IMR-90 (cell line): ENCODE measurements around the gene VPS18. TPM values are rescaled to one million over a fixed set of nuclear protein-coding genes. Genes with fewer than 3 reads are reported as not detected.
A peak's percentile ranks its signal among the peaks of the same experiment; 100 is the strongest.

ENCODE experiments used
- ATAC-seq: fragments of 200-7000 bp; cut with Tn5 transposase; 2 replicates; pipeline ENCODE4 v1.9.1; 2020; ENCODE audit warnings: low read depth, mild to moderate bottlenecking, moderate library complexity
- BruUV-seq: library from RNA; stranded (reverse); fragments of 400-500 nt; replicated peaks from 2 replicates; lab custom pipeline; 2021; lab: Mats Ljungman, UMichigan
- CTCF ChIA-PET: fragments of 300-600 bp; formaldehyde crosslinking; extraction: SDS; loops from one replicate; lab custom pipeline; 2021; ENCODE audit warnings: antibody characterized with exemption; lab: Yijun Ruan, JAX
- POLR2A ChIA-PET: fragments of 300-600 bp; sonication (Branson Sonifier 250); formaldehyde crosslinking; loops from one replicate; lab custom pipeline; 2022; ENCODE audit warnings: antibody characterized with exemption; ENCODE audit not compliant: unreplicated experiment; lab: Charles Lee
- DNase-seq: peaks from one replicate; pipeline ENCODE4 v3.0.0; 2013
- H2AFZ ChIP-seq: replicated peaks from 2 replicates; pipeline ENCODE3; 2013; ENCODE audit warnings: low read length, mild to moderate bottlenecking; ENCODE audit not compliant: poor library complexity
- H2AK5ac ChIP-seq: 2 replicates; pipeline ENCODE4 v1.6.1; 2013; ENCODE audit warnings: low read depth, low read length, inconsistent platforms
- H2AK9ac ChIP-seq: replicated peaks from 2 replicates; pipeline ENCODE3; 2013; ENCODE audit warnings: mild to moderate bottlenecking, low read depth, low read length, moderate library complexity; ENCODE audit not compliant: poor library complexity
- H2BK120ac ChIP-seq: 2 replicates; pipeline ENCODE4 v1.6.1; 2013; ENCODE audit warnings: low read depth, low read length, inconsistent platforms
- H2BK15ac ChIP-seq: 3 replicates; pipeline ENCODE4 v1.6.1; 2013; ENCODE audit warnings: low read depth, low read length, inconsistent platforms
- H2BK20ac ChIP-seq: 2 replicates; pipeline ENCODE4 v1.6.1; 2013; ENCODE audit warnings: low read depth, mild to moderate bottlenecking, inconsistent platforms, low read length, moderate library complexity
- H2BK5ac ChIP-seq: 2 replicates; pipeline ENCODE4 v1.6.1; 2013; ENCODE audit warnings: mild to moderate bottlenecking, low read depth, low read length, inconsistent platforms; ENCODE audit not compliant: poor library complexity, severe bottlenecking
- H3K14ac ChIP-seq: replicated peaks from 2 replicates; pipeline ENCODE4 v1.6.1; 2013; ENCODE audit warnings: low read depth, low read length, inconsistent platforms
- H3K18ac ChIP-seq: 2 replicates; pipeline ENCODE4 v1.6.1; 2013; ENCODE audit warnings: low read depth, low read length, control low read depth
- H3K23ac ChIP-seq: 2 replicates; pipeline ENCODE4 v1.6.1; 2013; ENCODE audit warnings: low read depth, low read length, inconsistent platforms
- H3K27ac ChIP-seq: 2 replicates; pipeline ENCODE4 v1.5.1; 2013; ENCODE audit warnings: mild to moderate bottlenecking, control low read depth, low read length; ENCODE audit not compliant: insufficient read depth
- H3K27me3 ChIP-seq: 2 replicates; pipeline ENCODE4 v1.6.1; 2013; ENCODE audit warnings: low read length; ENCODE audit not compliant: control insufficient read depth, insufficient read depth
- H3K36me3 ChIP-seq: 2 replicates; pipeline ENCODE4 v1.6.1; 2013; ENCODE audit warnings: low read length, mixed read lengths; ENCODE audit not compliant: control insufficient read depth, insufficient read depth
- H3K4ac ChIP-seq: 2 replicates; pipeline ENCODE4 v1.6.1; 2013; ENCODE audit warnings: low read depth, low read length, inconsistent platforms
- H3K4me1 ChIP-seq: 2 replicates; pipeline ENCODE4 v1.6.1; 2013; ENCODE audit warnings: low read length, mixed read lengths; ENCODE audit not compliant: control insufficient read depth, insufficient read depth
- H3K4me2 ChIP-seq: 2 replicates; pipeline ENCODE4 v1.6.1; 2013; ENCODE audit warnings: low read depth, mild to moderate bottlenecking, control low read depth, low read length, moderate library complexity
- H3K4me3 ChIP-seq: 2 replicates; pipeline ENCODE4 v1.5.1; 2013; ENCODE audit warnings: low read depth, mild to moderate bottlenecking, control low read depth, low read length, moderate library complexity; ENCODE audit not compliant: insufficient read depth
- H3K56ac ChIP-seq: 2 replicates; pipeline ENCODE4 v1.6.1; 2013; ENCODE audit warnings: low read length, inconsistent platforms; ENCODE audit not compliant: insufficient read depth; ENCODE audit errors: extremely low read depth
- H3K79me1 ChIP-seq, 2 experiments: 2 replicates each; pipeline ENCODE4 v1.6.1; 2013; ENCODE audit warnings: low read length in 2 of 2, inconsistent platforms in 1 of 2, low read depth in 1 of 2
- H3K9ac ChIP-seq: 2 replicates; pipeline ENCODE4 v1.6.1; 2013; ENCODE audit warnings: low read depth, low read length, control low read depth
- H3K9me1 ChIP-seq: 2 replicates; pipeline ENCODE4 v1.6.1; 2013; ENCODE audit warnings: low read length, inconsistent platforms; ENCODE audit not compliant: insufficient read depth
- H3K9me3 ChIP-seq: 2 replicates; pipeline ENCODE4 v1.6.1; 2013; ENCODE audit warnings: low read length; ENCODE audit not compliant: control insufficient read depth, insufficient read depth
- H4K20me1 ChIP-seq: 2 replicates; pipeline ENCODE4 v1.6.1; 2013; ENCODE audit warnings: low read length, inconsistent platforms; ENCODE audit not compliant: insufficient read depth
- H4K5ac ChIP-seq: 2 replicates; pipeline ENCODE4 v1.6.1; 2013; ENCODE audit warnings: mild to moderate bottlenecking, low read depth, low read length, control low read depth
- H4K8ac ChIP-seq, 2 experiments: 2 replicates each; pipeline ENCODE4 v1.6.1; 2013; ENCODE audit warnings: low read depth in 2 of 2, low read length in 2 of 2, control low read depth in 1 of 2, inconsistent platforms in 1 of 2
- H4K91ac ChIP-seq: 2 replicates; pipeline ENCODE4 v1.6.1; 2013; ENCODE audit warnings: low read depth, low read length, inconsistent platforms; ENCODE audit not compliant: insufficient read depth
- MXI1 ChIP-seq: IDR thresholded peaks from 2 replicates; pipeline ENCODE4 v1.6.1; 2012; ENCODE audit warnings: low read depth, mild to moderate bottlenecking, low read length, moderate library complexity, borderline replicate concordance
- NFE2L2 ChIP-seq: fragments of 150-350 bp; IDR thresholded peaks from 2 replicates; pipeline ENCODE4 v1.6.1; 2016; ENCODE audit warnings: low read depth, mild to moderate bottlenecking, low read length
- POLR2A ChIP-seq: IDR thresholded peaks from 2 replicates; pipeline ENCODE4 v1.6.1; 2012; ENCODE audit warnings: mild to moderate bottlenecking, low read depth, low read length
- RCOR1 ChIP-seq: IDR thresholded peaks from 2 replicates; pipeline ENCODE4 v1.6.1; 2012; ENCODE audit warnings: mild to moderate bottlenecking, low read length, improper control_type of control experiment; ENCODE audit not compliant: insufficient replicate concordance
- SMC3 ChIP-seq: fragments of 150-350 bp; IDR thresholded peaks from 2 replicates; pipeline ENCODE4 v1.6.1; 2016; ENCODE audit warnings: low read depth, mild to moderate bottlenecking, antibody characterized with exemption, low read length, moderate library complexity
- WGBS, 2 experiments: methylation state at CpG; one replicate each; pipeline versions ENCODE4 v1.1.5 to v1.1.7; 2013; ENCODE audit warnings: missing lambda C conversion rate in 2 of 2; ENCODE audit not compliant: insufficient read length in 1 of 2; ENCODE audit errors: extremely low coverage in 2 of 2; 5-methylcytosine and 5-hydroxymethylcytosine counted together
- dilution Hi-C: fragments of 300-500 bp; cut with HindIII; formaldehyde crosslinking; loops from one replicate; pipeline ENCODE4 v1.14.3; 2018; ENCODE audit warnings: low sequenced_read_pairs; ENCODE audit not compliant: unreplicated experiment
- in situ Hi-C: fragments of 300-500 bp; cut with MboI; formaldehyde crosslinking; loops from 3 replicates; pipeline ENCODE4 v1.14.3; 2019; ENCODE audit warnings: low sequenced_read_pairs, inconsistent platforms, mixed read lengths
- intact Hi-C: fragments of 100-400 bp; cut with micrococcal nuclease; formaldehyde crosslinking; loops from 2 replicates; pipeline ENCODE4 v1.10.0; 2022
- polyA plus RNA-seq, 3 experiments: library from polyadenylated mRNA; depleted of rRNA; stranded (reverse); fragments of >200 nt; gene quantifications; 2 replicates each; pipeline ENCODE4 v1.2.3, GENCODE V29; 2012; ENCODE audit warnings: low replicate concordance in 1 of 3
- total RNA-seq: library from RNA; depleted of rRNA; stranded (reverse); fragments of >200 nt; gene quantifications from 2 replicates; pipeline ENCODE4 v1.2.3, GENCODE V29; 2012
- TF ChIP-seq, protein P1 (sequence below): conservative IDR thresholded peaks from 2 replicates; pipeline ENCODE4 v1.5.1; 2012; ENCODE audit warnings: mild to moderate bottlenecking, low read depth, low read length, improper control_type of control experiment
- TF ChIP-seq, protein P2 (sequence below): fragments of 150-350 bp; IDR thresholded peaks from 2 replicates; pipeline ENCODE4 v1.6.1; 2016; ENCODE audit warnings: low read depth, mild to moderate bottlenecking, low read length, moderate library complexity, borderline replicate concordance

Gene VPS18
- total and polyA plus RNA-seq, 2 of the 4 experiments (the other 2 are of a cell fraction): 19.3 to 32.3 TPM

DNA sequence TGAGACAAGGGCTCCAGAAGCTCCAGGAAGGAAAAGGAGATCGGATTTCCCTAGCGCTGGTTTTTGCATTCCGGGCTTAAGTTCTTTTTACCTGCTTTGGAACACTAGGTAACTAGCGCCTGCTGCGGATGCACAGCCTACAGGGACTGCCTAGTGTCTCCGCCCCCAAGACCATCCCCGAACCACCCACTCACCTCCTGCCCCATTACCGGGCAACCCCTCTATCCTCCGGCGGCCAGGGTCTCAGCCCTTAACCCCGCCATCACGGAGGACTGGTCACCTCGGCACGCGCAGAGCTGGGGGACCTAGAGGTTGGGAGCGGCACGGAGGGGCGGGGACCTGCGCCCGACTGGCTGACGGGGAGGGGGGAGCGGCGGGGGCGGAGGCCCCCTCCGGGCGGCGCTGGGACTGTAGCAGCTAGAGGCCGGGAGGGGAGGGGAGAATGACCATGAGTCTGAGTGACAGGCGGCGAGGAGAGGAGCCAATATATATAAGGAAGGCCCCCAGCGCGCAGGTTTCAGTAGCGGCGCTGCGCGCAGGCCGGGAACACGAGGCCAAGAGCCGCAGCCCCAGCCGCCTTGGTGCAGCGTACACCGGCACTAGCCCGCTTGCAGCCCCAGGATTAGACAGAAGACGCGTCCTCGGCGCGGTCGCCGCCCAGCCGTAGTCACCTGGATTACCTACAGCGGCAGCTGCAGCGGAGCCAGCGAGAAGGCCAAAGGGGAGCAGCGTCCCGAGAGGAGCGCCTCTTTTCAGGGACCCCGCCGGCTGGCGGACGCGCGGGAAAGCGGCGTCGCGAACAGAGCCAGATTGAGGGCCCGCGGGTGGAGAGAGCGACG is 34.8 kb downstream of the VPS18 start, which contains the start of gene DLL4:
Gene DLL4, plus strand, starts transcription at position 520 of the 839 bp plus-strand sequence. CDS start 329 bp downstream, outside the sequence.
- H3K18ac ChIP-seq: no peak within 1 kb of the TSS
- peak within 1 kb of the TSS; percentile 60 for H2AK9ac ChIP-seq
- peaks cover 26% of the 10 kb centered on the region for H3K27me3 ChIP-seq
- no peak within 1 kb of the TSS for H4K5ac ChIP-seq
- peaks cover 0 to 39% of the 10 kb centered on the region in 2 experiments; a peak in 3 of 4 replicates for H3K79me1 ChIP-seq
- H2BK20ac ChIP-seq: no peak within 1 kb of the TSS
- CTCF ChIA-PET: interaction anchor here (0.6 to 2.5 kb wide), 7 partner anchors 13 to 89 kb away, joined by 3 to 6 read pairs (median 3); no protein-coding TSS in a partner anchor
- POLR2A ChIA-PET: no interaction called here
- peak within 1 kb of the TSS; percentile 56; the same call in 1 of the 2 replicates for H2AK5ac ChIP-seq
- intact Hi-C loops: no loop called here
- H3K9me3 ChIP-seq: no peaks in the 10 kb centered on the region
- DNase-seq: peak; percentile 59
- peak; percentile 63 for ATAC-seq
- TF ChIP-seq SMC3 (no peak), MXI1 (0 out of 2 replicates have a peak, but pooled peaks have one; percentile 34), NFE2L2 (no peak), POLR2A (peak; percentile 82), RCOR1 (no peak)
- TF ChIP-seq, protein P1, sequence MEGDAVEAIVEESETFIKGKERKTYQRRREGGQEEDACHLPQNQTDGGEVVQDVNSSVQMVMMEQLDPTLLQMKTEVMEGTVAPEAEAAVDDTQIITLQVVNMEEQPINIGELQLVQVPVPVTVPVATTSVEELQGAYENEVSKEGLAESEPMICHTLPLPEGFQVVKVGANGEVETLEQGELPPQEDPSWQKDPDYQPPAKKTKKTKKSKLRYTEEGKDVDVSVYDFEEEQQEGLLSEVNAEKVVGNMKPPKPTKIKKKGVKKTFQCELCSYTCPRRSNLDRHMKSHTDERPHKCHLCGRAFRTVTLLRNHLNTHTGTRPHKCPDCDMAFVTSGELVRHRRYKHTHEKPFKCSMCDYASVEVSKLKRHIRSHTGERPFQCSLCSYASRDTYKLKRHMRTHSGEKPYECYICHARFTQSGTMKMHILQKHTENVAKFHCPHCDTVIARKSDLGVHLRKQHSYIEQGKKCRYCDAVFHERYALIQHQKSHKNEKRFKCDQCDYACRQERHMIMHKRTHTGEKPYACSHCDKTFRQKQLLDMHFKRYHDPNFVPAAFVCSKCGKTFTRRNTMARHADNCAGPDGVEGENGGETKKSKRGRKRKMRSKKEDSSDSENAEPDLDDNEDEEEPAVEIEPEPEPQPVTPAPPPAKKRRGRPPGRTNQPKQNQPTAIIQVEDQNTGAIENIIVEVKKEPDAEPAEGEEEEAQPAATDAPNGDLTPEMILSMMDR: no peak
- TF ChIP-seq, protein P2, sequence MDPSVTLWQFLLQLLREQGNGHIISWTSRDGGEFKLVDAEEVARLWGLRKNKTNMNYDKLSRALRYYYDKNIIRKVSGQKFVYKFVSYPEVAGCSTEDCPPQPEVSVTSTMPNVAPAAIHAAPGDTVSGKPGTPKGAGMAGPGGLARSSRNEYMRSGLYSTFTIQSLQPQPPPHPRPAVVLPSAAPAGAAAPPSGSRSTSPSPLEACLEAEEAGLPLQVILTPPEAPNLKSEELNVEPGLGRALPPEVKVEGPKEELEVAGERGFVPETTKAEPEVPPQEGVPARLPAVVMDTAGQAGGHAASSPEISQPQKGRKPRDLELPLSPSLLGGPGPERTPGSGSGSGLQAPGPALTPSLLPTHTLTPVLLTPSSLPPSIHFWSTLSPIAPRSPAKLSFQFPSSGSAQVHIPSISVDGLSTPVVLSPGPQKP: no peak
- BruUV-seq: no TSS peak
- no peak within 1 kb of the TSS; the same call in 1 of the 2 replicates for H3K27ac ChIP-seq
- H3K4me3 ChIP-seq: peak within 1 kb of the TSS; percentile 85
- H2BK5ac ChIP-seq: no peak within 1 kb of the TSS
- peaks cover 38% of the 10 kb centered on the region for H4K20me1 ChIP-seq
- H2BK120ac ChIP-seq: no peak within 1 kb of the TSS
- in situ Hi-C loops: no loop called here
- peak within 1 kb of the TSS; percentile 40 for H3K14ac ChIP-seq
- WGBS, 2 experiments: 0% methylated on average over 37 of the region's 71 CpGs; no CpG with 5 or more reads in 1 of the 2 experiments
- H3K4me1 ChIP-seq: peaks cover 21% of the 10 kb centered on the region
- H3K9me1 ChIP-seq: peaks cover 13% of the 10 kb centered on the region
- H4K8ac ChIP-seq: peak within 1 kb of the TSS in 1 of 2 experiments; percentile 15; a peak in 1 of 4 replicates
- no peak within 1 kb of the TSS; the same call in 2 of the 3 replicates for H2BK15ac ChIP-seq
- H4K91ac ChIP-seq: peak within 1 kb of the TSS; percentile 21
- peak within 1 kb of the TSS; percentile 96 for H2AFZ ChIP-seq
- H3K9ac ChIP-seq: peak within 1 kb of the TSS; percentile 58
- peak within 1 kb of the TSS; percentile 99 for H3K4me2 ChIP-seq
- H3K56ac ChIP-seq: no peak within 1 kb of the TSS
- peak within 1 kb of the TSS; percentile 50 for H3K4ac ChIP-seq
- peak within 1 kb of the TSS; percentile 77; the same call in 1 of the 2 replicates for H3K23ac ChIP-seq
- H3K36me3 ChIP-seq: no peaks in the 10 kb centered on the region
- dilution Hi-C loops: no loop called here
